Gastrocnemius medialis (tissue), 4 donors: ENCODE data around the gene CTXN1. TPM values are rescaled to one million over a fixed set of nuclear protein-coding genes. Genes with fewer than 3 reads are reported as not detected.

Source experiments
- ATAC-seq, 2 donors: fragments of 150-250 bp; one replicate each; pipeline ENCODE4 v1.9.1; 2016
- DNase-seq, 2 donors: peaks; one replicate each; pipeline ENCODE4 v3.0.0-alpha.2; 2019
- H3K27ac ChIP-seq, 4 donors: fragments of 200-600 bp; sonication (generic); 1 replicate in 1 of 4; 2 replicates in 3 of 4; pipeline ENCODE4 v1.5.1; 2016 to 2018; ENCODE audit warnings: mild to moderate bottlenecking in 2 of 4, moderate library complexity in 1 of 4
- H3K27me3 ChIP-seq, 3 donors: fragments of 200-600 bp; sonication (generic) in 2 of 3; 1 replicate in 1 of 3; 2 replicates in 2 of 3; pipeline versions ENCODE4 v1.5.1 to v1.6.0; 2016 to 2019; ENCODE audit warnings: mild to moderate bottlenecking in 1 of 3, moderate library complexity in 1 of 3
- H3K36me3 ChIP-seq, 2 donors: fragments of 200-600 bp; sonication (generic) in 1 of 2; one replicate each; pipeline ENCODE4 v1.5.1; 2017 to 2018
- H3K4me1 ChIP-seq, 2 donors: fragments of 200-600 bp; sonication (generic) in 1 of 2; one replicate each; pipeline ENCODE4 v1.5.1; 2016 to 2017; ENCODE audit warnings: mild to moderate bottlenecking in 2 of 2
- H3K4me3 ChIP-seq, 4 donors: fragments of 200-600 bp; sonication (generic) in 3 of 4; 1 replicate in 1 of 4; 2 replicates in 3 of 4; pipeline ENCODE4 v1.5.1; 2016 to 2019; ENCODE audit warnings: mild to moderate bottlenecking in 2 of 4
- H3K9me3 ChIP-seq, 3 donors: fragments of 200-600 bp; sonication (generic) in 2 of 3; 1 replicate in 1 of 3; 2 replicates in 2 of 3; pipeline ENCODE4 v1.5.1; 2016 to 2019
- POLR2A ChIP-seq, 2 donors: fragments of 450-650 bp; IDR thresholded peaks; one replicate each; pipeline ENCODE4 v1.6.1; 2017; ENCODE audit warnings: antibody characterized with exemption in 2 of 2, mild to moderate bottlenecking in 2 of 2, moderate library complexity in 2 of 2
- in situ Hi-C, 4 donors: fragments of 200-750 bp; cut with MboI; loops; one replicate each; pipeline versions ENCODE4 v1.15.0 to v1.8.0; 2017; ENCODE audit warnings: low sequenced_read_pairs in 4 of 4
- intact Hi-C: fragments of 100-400 bp; cut with DNase I; formaldehyde crosslinking; loops from one replicate; pipeline ENCODE4 v1.15.1; 2023; ENCODE audit warnings: low total_unique reads
- total RNA-seq, 4 donors: library from RNA; depleted of rRNA; stranded (reverse); fragments of >200 nt; gene quantifications; one replicate each; pipeline versions ENCODE4 v1.1.0 to v1.2.3, GENCODE V29; 2016
- TF ChIP-seq, protein P1 (sequence below), 5 experiments: fragments of 450-650 bp in 3 of 5; fragments of 200-600 bp in 2 of 5; sonication (generic) in 2 of 5; IDR thresholded peaks in 4 of 5; conservative IDR thresholded peaks in 1 of 5; 1 replicate in 4 of 5; 2 replicates in 1 of 5; pipeline ENCODE4 v1.5.1; 2016 to 2019; ENCODE audit warnings: antibody characterized with exemption in 5 of 5, mild to moderate bottlenecking in 3 of 5, moderate library complexity in 3 of 5

CTXN1 gene
- total RNA-seq, 4 donors from 2014 or later = not detected

DNA sequence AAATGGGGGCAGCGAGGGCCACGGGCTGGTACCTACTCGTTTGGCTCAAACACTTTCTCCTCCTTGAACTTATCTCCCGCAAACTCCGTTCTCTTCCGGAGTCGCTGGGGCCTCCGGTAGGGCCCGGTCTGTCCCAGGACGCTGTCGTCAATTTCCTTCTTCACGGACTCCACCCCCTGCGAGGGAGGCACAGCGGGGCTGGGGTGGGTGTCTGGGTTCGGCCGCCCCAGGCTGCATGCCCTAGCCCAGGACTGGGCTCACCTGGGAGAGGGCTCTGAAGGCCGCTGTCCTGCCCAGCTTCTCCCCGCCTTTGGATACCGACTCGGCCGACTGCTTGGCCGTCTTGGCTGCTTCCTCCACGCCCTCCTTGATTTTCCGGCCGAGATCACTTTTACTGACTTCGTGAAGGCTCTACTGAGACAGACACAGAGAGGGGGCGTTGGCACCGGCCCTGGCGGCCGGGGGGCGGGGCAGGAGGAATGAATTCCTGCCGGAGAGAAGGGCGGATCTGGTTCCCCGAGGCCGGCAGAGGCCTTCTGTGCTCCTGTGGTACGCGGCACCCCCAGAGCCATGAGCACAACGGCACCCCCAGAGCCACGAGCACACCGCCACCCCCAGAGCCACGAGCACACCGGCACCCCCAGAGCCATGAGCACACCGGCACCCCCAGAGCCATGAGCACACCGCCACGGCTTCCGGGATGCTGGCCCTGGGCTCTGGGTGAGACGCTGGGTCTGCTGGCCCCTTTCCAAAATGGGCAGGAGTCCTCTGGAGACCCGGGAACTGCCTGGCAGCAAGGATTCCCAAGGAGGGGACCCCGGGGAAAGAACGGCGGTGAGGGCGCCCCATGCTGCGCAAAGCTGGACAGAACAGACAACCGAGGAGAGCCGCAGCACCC lies 8.1 kb upstream of the CTXN1 start:
- Histone ChIP-seq H3K27ac (no peak overlapping the region), H3K27me3 (no peaks in the 10 kb centered on the region), H3K4me3 (no peak overlapping the region), H3K4me1 (no peaks in the 10 kb centered on the region), H3K36me3 (peaks cover 0 to 88% of the 10 kb centered on the region in 2 donors), H3K9me3 (no peaks in the 10 kb centered on the region)
- intact Hi-C loops = no loop called here
- TF ChIP-seq POLR2A (IDR thresholded peaks at IDR 0.05) = no peak
- TF ChIP-seq, protein P1, sequence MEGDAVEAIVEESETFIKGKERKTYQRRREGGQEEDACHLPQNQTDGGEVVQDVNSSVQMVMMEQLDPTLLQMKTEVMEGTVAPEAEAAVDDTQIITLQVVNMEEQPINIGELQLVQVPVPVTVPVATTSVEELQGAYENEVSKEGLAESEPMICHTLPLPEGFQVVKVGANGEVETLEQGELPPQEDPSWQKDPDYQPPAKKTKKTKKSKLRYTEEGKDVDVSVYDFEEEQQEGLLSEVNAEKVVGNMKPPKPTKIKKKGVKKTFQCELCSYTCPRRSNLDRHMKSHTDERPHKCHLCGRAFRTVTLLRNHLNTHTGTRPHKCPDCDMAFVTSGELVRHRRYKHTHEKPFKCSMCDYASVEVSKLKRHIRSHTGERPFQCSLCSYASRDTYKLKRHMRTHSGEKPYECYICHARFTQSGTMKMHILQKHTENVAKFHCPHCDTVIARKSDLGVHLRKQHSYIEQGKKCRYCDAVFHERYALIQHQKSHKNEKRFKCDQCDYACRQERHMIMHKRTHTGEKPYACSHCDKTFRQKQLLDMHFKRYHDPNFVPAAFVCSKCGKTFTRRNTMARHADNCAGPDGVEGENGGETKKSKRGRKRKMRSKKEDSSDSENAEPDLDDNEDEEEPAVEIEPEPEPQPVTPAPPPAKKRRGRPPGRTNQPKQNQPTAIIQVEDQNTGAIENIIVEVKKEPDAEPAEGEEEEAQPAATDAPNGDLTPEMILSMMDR (IDR thresholded peaks at IDR 0.05 in 4 of 5, conservative IDR thresholded peaks at IDR 0.05 in 1 of 5) = no peak
- DNase-seq (no peak), ATAC-seq (no peak)
- in situ Hi-C loops = no loop called here

DNA sequence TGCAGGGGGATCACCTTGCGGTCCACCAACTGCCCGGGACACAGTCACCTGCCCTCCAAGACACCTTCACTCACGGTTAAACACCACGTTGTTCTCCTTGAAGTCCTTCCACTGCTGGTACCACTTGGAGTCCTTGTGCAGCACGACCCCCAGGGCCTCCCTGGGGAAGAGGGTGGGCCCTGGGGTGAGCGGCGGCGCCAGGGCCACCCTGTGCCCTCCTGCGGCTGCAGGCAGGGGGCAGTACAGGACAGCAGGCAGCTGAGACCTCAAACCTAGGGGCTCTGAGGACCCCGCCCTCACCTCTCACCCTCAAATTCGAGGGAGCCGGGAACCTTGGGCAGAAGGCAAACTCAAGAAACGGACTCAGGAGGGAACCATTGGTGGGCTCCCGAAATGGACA lies 7.5 kb upstream of the CTXN1 start:
- in situ Hi-C loops (no loop called here), intact Hi-C loops (no loop called here)
- DNase-seq (no peak), ATAC-seq (no peak)
- TF ChIP-seq, protein P1 (IDR thresholded peaks at IDR 0.05 in 4 of 5, conservative IDR thresholded peaks at IDR 0.05 in 1 of 5) = peak in 1 of 5 experiments; percentile 15
- TF ChIP-seq POLR2A (IDR thresholded peaks at IDR 0.05) = no peak
- H3K9me3 ChIP-seq = no peaks in the 10 kb centered on the region
- no peak overlapping the region for H3K27ac ChIP-seq
- no peak overlapping the region for H3K4me3 ChIP-seq
- H3K4me1 ChIP-seq = peaks cover 0 to 3% of the 10 kb centered on the region in 2 donors
- no peaks in the 10 kb centered on the region for H3K27me3 ChIP-seq
- H3K36me3 ChIP-seq = peaks cover 0 to 81% of the 10 kb centered on the region in 2 donors

DNA sequence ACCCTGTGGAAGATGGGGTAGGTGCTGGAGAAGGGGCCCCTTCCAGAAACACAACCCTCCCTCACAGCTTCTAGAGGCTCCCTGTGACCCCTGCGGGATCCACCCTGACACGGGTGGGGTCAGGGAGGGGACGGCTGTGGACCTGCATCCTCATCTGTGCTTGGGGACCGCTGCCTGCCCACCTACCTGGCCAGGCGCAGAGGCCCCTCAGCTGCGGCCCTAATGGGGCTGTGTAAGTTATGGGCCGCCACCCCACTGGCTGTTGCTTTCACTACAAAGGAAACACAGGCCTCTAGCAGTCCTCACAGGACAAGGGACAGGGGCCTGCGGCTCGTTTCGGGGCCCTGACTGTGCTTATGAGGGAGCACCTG lies 7.0 kb upstream of the CTXN1 start:
- Histone ChIP-seq H3K27ac (no peak overlapping the region), H3K4me1 (peaks cover 3 to 8% of the 10 kb centered on the region in 2 donors), H3K9me3 (no peaks in the 10 kb centered on the region), H3K4me3 (no peak overlapping the region), H3K36me3 (peaks cover 0 to 76% of the 10 kb centered on the region in 2 donors), H3K27me3 (no peaks in the 10 kb centered on the region)
- in situ Hi-C loops = no loop called here
- intact Hi-C loops = no loop called here
- ATAC-seq (no peak), DNase-seq (no peak)
- TF ChIP-seq, protein P1 (IDR thresholded peaks at IDR 0.05 in 4 of 5, conservative IDR thresholded peaks at IDR 0.05 in 1 of 5) = no peak
- no peak for TF ChIP-seq POLR2A (IDR thresholded peaks at IDR 0.05)

DNA sequence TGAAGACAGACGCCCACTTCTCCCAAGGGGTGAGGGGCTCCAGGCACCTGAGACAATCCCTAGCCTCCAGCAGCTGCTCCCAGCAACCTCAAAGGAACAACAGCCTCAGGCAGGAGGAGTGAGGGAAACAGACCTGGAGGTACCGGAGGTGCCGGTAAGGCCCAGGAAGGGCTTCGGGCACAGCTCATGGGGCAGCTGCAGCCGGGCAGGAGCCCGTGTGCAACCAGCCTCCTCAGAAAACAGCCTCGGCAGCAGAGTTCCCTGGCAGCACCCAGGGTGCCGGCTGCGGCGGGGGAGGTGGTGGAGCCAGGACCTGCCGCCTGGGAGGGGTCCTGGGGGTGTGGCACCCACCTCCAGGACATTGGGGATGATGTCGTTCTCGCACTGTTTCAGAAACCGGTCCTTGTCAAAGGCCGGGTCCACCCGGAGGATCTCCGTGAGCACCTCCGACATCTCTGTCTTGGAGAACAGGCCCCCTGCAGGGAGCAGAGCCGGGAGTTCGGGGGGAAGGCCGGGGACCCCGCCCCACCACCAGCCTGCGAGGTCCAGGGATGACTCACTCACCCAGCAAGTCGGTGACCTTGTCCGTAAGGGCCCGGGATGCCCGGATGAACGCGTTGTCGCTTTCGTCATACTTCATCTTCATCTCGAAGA lies 6.5 kb upstream of the CTXN1 start:
- DNase-seq = no peak
- Histone ChIP-seq H3K27ac (no peak overlapping the region), H3K36me3 (peaks cover 0 to 71% of the 10 kb centered on the region in 2 donors), H3K27me3 (no peaks in the 10 kb centered on the region), H3K9me3 (no peaks in the 10 kb centered on the region), H3K4me3 (no peak overlapping the region), H3K4me1 (peaks cover 5 to 11% of the 10 kb centered on the region in 2 donors)
- TF ChIP-seq, protein P1 (IDR thresholded peaks at IDR 0.05 in 4 of 5, conservative IDR thresholded peaks at IDR 0.05 in 1 of 5) = no peak
- no peak for TF ChIP-seq POLR2A (IDR thresholded peaks at IDR 0.05)
- intact Hi-C loops = no loop called here
- in situ Hi-C loops = no loop called here
- ATAC-seq = no peak
